Renal cortex interstitium (tissue), 11 donors: ENCODE data around the gene PPM1H. TPM values are rescaled to one million over a fixed set of nuclear protein-coding genes. Genes with fewer than 3 reads are reported as not detected.

Experiments used
- DNase-seq, 11 donors: peaks; one replicate each; pipeline ENCODE4 v3.0.0-alpha.2; 2013; ENCODE audit warnings: low read depth in 9 of 11, low spot score in 4 of 11; ENCODE audit errors: extremely low read depth in 1 of 11
- polyA plus RNA-seq, 3 donors: library from polyadenylated mRNA; unstranded; fragments of 120-200 nt; gene quantifications; one replicate each; pipeline ENCODE4 v1.2.1, GENCODE V29; 2013; ENCODE audit not compliant: insufficient read length in 3 of 3

Gene PPM1H
- polyA plus RNA-seq, 3 donors = 26.9 to 30.2 (median 27.1) TPM

- no peak for DNase-seq
Measured at GRCh38 chr12:62629971-62630739, 304.8 kb downstream of the PPM1H start.

DNA sequence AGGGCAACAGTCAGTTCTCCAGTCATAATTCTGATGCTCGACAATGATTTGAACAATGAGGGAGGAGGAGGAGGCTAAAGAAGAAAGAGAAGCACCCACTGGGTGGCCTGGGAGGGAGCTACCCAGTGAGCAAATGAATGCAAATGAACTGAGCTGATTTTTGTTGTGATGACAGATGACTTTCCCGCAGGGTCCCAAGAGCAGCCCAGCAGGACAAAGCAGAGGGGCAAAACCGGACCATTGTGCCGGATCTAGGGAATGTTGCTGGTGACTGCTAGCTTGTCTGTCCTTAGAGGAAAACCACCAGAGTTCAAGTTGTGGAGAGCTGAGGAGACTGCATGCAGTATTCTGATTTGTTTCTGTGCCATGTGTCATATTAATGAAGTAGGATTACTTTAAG lies 305.5 kb downstream of the PPM1H start:
- no peak for DNase-seq

GRCh38 chr12:62627181-62627580 lies 307.8 kb downstream of the PPM1H start:
- DNase-seq = no peak

- DNase-seq = no peak
Measured at GRCh38 chr12:62625228-62625627, 309.7 kb downstream of the PPM1H start.

DNA sequence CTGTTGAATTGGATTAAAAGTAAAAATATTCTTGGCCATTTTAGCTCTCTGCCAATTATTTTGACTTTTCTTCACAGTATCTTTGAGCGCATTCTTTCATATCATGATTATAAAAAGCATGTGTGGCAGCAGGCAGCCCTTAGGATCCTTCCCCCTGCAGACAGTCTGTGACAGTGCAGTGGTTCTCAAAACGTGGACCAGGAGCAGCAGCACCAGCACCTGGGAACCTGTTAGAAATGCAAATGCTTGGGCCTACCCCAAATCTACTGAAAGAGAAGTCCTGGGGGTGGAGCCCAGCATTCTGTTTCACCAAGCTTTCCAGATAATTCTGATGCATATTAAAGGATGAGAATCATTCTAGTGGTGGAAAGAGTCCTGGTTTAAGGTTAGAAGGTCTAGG lies 312.8 kb downstream of the PPM1H start:
- no peak for DNase-seq

DNA sequence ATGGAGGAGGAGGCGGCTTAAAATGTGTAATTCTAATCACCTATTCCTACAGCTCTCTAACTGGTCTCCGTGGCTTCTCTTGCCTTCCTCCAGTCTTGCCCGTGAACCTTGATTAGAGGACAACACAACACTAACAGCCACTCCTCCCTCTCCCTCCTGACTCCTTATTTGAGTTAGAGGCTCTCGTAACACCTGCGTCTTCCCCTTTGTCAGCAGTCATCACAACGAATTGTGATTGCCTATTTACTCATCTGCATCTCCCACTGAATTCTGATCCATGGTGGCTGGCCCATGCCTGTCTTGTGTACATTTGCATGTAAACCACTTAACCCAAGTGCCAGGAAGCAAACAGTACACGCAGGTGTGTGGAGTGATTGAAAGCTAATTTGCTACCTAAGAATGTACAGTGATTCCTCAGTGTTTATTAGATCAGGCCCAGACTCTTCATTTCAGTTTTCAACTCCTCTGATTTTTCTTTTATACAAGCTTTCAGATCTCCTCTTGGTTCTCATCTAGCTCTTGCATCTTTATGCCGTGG lies 313.8 kb downstream of the PPM1H start:
- no peak for DNase-seq

DNA sequence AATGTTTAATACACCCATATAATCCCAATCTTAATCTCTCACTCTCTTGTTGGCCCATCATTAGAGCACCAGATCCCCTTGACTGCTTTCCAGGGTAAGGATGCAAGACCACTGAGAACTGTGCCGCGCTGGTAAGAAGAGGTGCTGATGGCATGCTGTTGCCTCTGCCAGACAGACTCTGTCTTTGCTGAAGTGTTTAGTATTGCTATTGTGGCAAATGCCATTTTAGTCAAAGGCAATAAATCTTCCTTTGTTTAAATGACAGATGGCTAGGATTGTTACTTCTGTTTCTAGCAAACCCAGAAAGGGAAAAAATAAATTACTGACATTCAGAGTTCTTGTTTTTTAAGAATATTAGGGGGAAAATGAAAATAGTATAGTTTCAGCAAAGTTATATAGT lies 316.0 kb downstream of the PPM1H start:
- DNase-seq = no peak

DNA sequence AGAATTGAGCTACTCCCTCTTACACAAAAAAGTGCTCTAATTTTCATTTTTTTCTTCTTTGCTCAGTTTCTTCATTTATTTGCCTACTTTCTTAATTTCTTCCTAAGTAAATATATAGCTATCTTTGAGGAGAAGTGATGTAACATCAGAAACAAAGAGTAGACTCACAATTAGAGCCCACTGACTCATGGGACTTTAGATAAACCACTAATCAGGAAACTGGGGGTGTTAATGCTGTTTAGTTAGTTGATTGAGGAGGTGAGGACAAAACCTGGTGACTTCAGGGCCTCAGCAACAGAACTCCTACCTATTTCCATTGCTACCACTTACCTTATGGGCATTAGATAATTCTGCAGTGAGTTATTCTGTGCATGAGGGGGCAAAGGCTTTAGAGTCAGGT lies 316.6 kb downstream of the PPM1H start:
- no peak for DNase-seq

GRCh38 chr12:62613081-62613480 lies 321.9 kb downstream of the PPM1H start:
- DNase-seq = no peak

GRCh38 chr12:62606654-62607053 lies 328.3 kb downstream of the PPM1H start:
- no peak for DNase-seq

GRCh38 chr12:62605981-62606380 lies 329.0 kb downstream of the PPM1H start:
- DNase-seq = no peak

- no peak for DNase-seq
Measured at GRCh38 chr12:62604871-62605270, 330.1 kb downstream of the PPM1H start.

- DNase-seq = no peak
Measured at GRCh38 chr12:62604373-62604772, 330.6 kb downstream of the PPM1H start.

DNA sequence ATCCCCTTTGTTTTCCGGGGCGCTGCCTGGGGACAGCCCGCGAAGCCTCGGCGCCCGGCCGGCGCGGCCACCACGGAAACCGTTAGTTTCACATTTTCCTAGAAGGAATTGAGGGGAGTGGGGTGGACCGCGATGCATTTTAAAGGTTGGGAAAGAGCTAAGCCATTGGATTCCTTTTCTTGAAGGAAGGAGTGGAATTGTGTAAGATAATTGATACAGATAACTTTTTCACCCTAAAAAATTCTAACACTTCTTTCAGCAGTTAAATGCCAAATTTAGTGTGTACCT lies 331.2 kb downstream of the PPM1H start:
- no peak for DNase-seq

- DNase-seq = peak; percentile 77 to 90 (median 84)
Measured at GRCh38 chr12:62603061-62603810, 331.7 kb downstream of the PPM1H start.

GRCh38 chr12:62602255-62603060 lies 332.5 kb downstream of the PPM1H start:
- DNase-seq = peak; percentile 69 to 87 (median 85)

DNA sequence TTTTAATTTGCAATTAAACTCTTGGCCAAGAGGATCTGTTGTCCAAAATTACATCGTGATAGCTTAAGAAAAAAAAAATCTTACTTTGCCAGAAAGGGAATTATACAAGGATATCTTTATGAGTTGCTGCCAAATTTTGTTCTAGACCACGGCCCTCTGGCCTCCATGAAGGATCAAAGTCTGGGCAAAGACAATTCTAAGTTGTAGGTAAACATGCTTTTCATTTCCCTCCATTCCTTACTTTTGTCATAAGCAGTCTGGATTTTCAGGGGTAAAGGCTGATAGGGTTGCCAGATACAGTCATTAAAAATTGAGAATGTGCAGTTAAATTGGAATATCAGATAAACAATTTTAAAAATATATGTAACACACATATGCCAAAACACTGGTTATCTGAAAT lies 333.2 kb downstream of the PPM1H start:
- no peak for DNase-seq

- no peak for DNase-seq
Measured at GRCh38 chr12:62599854-62600437, 335.0 kb downstream of the PPM1H start.

DNA sequence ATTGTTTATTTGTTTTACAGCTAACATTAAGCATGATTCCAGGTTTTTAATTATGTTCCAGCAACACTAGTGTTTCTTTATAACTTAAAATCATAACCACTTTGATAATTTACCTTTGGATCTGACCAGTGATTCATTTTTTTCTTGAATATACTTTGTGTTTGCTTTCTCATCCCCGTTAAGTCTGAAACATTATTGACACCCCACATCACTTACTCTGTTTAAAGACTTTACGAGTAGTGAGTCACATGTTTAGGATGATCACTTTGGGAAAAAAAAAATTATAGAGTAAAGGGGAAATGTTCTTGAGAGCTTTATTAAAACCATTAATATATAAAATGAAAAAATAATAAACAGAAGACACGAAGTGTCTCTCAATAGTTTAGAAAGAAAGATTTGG lies 336.1 kb downstream of the PPM1H start:
- DNase-seq = no peak
